GM23248 (cell line): ENCODE data around the gene INTS1. TPM values are rescaled to one million over a fixed set of nuclear protein-coding genes. Genes with fewer than 3 reads are reported as not detected.

Experiments used
- DNase-seq: peaks from one replicate; pipeline ENCODE4 v3.0.0-alpha.2; 2015
- H2AFZ ChIP-seq: fragments of 200-600 bp; sonication (generic); 2 replicates; pipeline ENCODE4 v1.6.1; 2016; ENCODE audit warnings: antibody characterized with exemption
- H3F3A ChIP-seq: fragments of 200-600 bp; sonication (generic); 2 replicates; pipeline ENCODE4 v1.6.1; 2016; ENCODE audit warnings: mild to moderate bottlenecking, antibody characterized with exemption, mixed run types; ENCODE audit not compliant: insufficient read depth
- H3K27ac ChIP-seq: fragments of 200-600 bp; sonication (generic); 2 replicates; pipeline ENCODE4 v1.5.1; 2016; ENCODE audit warnings: mild to moderate bottlenecking
- H3K27me3 ChIP-seq: fragments of 200-600 bp; sonication (generic); replicated peaks from 2 replicates; pipeline ENCODE4 v1.6.1; 2016; ENCODE audit warnings: mild to moderate bottlenecking; ENCODE audit not compliant: insufficient read depth
- H3K36me3 ChIP-seq: fragments of 200-600 bp; sonication (generic); 2 replicates; pipeline ENCODE4 v1.6.1; 2016; ENCODE audit warnings: low read depth, mild to moderate bottlenecking
- H3K4me1 ChIP-seq: fragments of 200-600 bp; sonication (generic); 2 replicates; pipeline ENCODE4 v1.6.1; 2016; ENCODE audit warnings: mild to moderate bottlenecking; ENCODE audit not compliant: insufficient read depth
- H3K4me2 ChIP-seq: fragments of 200-600 bp; sonication (generic); one replicate; pipeline ENCODE4 v1.6.1; 2016; ENCODE audit warnings: mild to moderate bottlenecking; ENCODE audit not compliant: unreplicated experiment
- H3K4me3 ChIP-seq: fragments of 200-600 bp; sonication (generic); 2 replicates; pipeline ENCODE4 v1.5.1; 2016; ENCODE audit warnings: mild to moderate bottlenecking
- H3K79me2 ChIP-seq: fragments of 200-600 bp; sonication (generic); 2 replicates; pipeline ENCODE4 v1.6.1; 2016; ENCODE audit warnings: mild to moderate bottlenecking; ENCODE audit not compliant: insufficient read depth
- H3K9ac ChIP-seq: fragments of 200-600 bp; sonication (generic); 2 replicates; pipeline ENCODE4 v1.6.1; 2016; ENCODE audit warnings: mild to moderate bottlenecking
- H3K9me2 ChIP-seq: fragments of 200-600 bp; sonication (generic); 2 replicates; pipeline ENCODE4 v1.6.1; 2016; ENCODE audit warnings: mixed run types, mild to moderate bottlenecking, moderate library complexity; ENCODE audit not compliant: insufficient read depth
- H3K9me3 ChIP-seq: fragments of 200-600 bp; sonication (generic); one replicate; pipeline ENCODE4 v1.6.1; 2017; ENCODE audit warnings: low read depth
- H4K20me1 ChIP-seq: fragments of 200-600 bp; sonication (generic); 2 replicates; pipeline ENCODE4 v1.6.0; 2016; ENCODE audit not compliant: insufficient read depth
- EZH2 ChIP-seq: fragments of 200-600 bp; sonication (generic); IDR thresholded peaks from 2 replicates; pipeline ENCODE4 v1.6.1; 2018; ENCODE audit warnings: antibody characterized with exemption, mild to moderate bottlenecking; ENCODE audit not compliant: insufficient read depth, poor library complexity, severe bottlenecking
- EZH2phosphoT487 ChIP-seq: fragments of 200-600 bp; sonication (generic); IDR thresholded peaks from 2 replicates; pipeline ENCODE4 v1.6.1; 2018; ENCODE audit warnings: antibody characterized with exemption, moderate library complexity, mild to moderate bottlenecking, low read depth; ENCODE audit not compliant: insufficient read depth
- WGBS, 2 experiments: methylation state at CpG; one replicate each; pipeline ENCODE4 v1.1.6; 2015 to 2017; ENCODE audit warnings: low lambda C conversion rate in 2 of 2, low coverage in 1 of 2; ENCODE audit errors: missing lambda C conversion rate in 2 of 2; 5-methylcytosine and 5-hydroxymethylcytosine counted together
- in situ Hi-C: fragments of 300-500 bp; cut with MboI; formaldehyde crosslinking; loops from 2 replicates; pipeline ENCODE4 v1.15.0; 2020
- polyA plus RNA-seq: library from polyadenylated mRNA; unstranded; fragments of >200 nt; fragmentation: Nextera tagmentation; extraction: Ambion mirVana; gene quantifications from 2 replicates; pipeline ENCODE4 v1.2.1, GENCODE V29; 2016
- total RNA-seq: library from RNA; depleted of rRNA; stranded (reverse); fragments of >200 nt; shearing (Covaris generic); gene quantifications from 2 replicates; pipeline ENCODE4 v1.2.3, GENCODE V29; 2014

INTS1 gene
- total and polyA plus RNA-seq, 2 experiments from 2014 or later = 25.4 to 44.7 TPM

- H3K27ac ChIP-seq = no peak overlapping the region
- H3K36me3 ChIP-seq = no peaks in the 10 kb centered on the region
- in situ Hi-C loops = no loop called here
- no peak overlapping the region for H2AFZ ChIP-seq
- no peak overlapping the region for H3K4me3 ChIP-seq
- H4K20me1 ChIP-seq = no peaks in the 10 kb centered on the region
- H3K4me1 ChIP-seq = peaks cover 9% of the 10 kb centered on the region; the same call in 1 of the 2 replicates
- H3K9me3 ChIP-seq = no peaks in the 10 kb centered on the region
- peaks cover 17% of the 10 kb centered on the region for H3F3A ChIP-seq
- peak; percentile 55 for DNase-seq
- no peaks in the 10 kb centered on the region for H3K79me2 ChIP-seq
- no peak for TF ChIP-seq EZH2
- TF ChIP-seq EZH2phosphoT487 = no peak
- H3K4me2 ChIP-seq = no peak overlapping the region
- H3K9ac ChIP-seq = no peak overlapping the region
- no peaks in the 10 kb centered on the region for H3K9me2 ChIP-seq
- 18% methylated on average over 17 of the region's 17 CpGs for WGBS, 2 experiments
- no peaks in the 10 kb centered on the region for H3K27me3 ChIP-seq
These were observed 37.5 kb downstream of the INTS1 start for GRCh38 chr7:1466524-1467271.

GRCh38 chr7:1464694-1465093 lies 39.5 kb downstream of the INTS1 start:
- no peak for DNase-seq
- in situ Hi-C loops = no loop called here
- TF ChIP-seq EZH2phosphoT487 (no peak), EZH2 (no peak)
- Histone ChIP-seq H3K4me1 (peaks cover 13% of the 10 kb centered on the region), H3K36me3 (no peaks in the 10 kb centered on the region), H3K27ac (no peak overlapping the region), H2AFZ (no peak overlapping the region), H3K4me3 (no peak overlapping the region), H3K4me2 (no peak overlapping the region), H3K9me3 (no peaks in the 10 kb centered on the region), H4K20me1 (no peaks in the 10 kb centered on the region), H3K79me2 (no peaks in the 10 kb centered on the region), H3K9me2 (no peaks in the 10 kb centered on the region), H3K9ac (no peak overlapping the region), H3F3A (peaks cover 17% of the 10 kb centered on the region), H3K27me3 (no peaks in the 10 kb centered on the region)
- WGBS, 2 experiments = 76 to 85% methylated on average over 12 of the region's 12 CpGs

- DNase-seq = peak; percentile 39
- H3K36me3 ChIP-seq = no peaks in the 10 kb centered on the region
- H4K20me1 ChIP-seq = no peaks in the 10 kb centered on the region
- in situ Hi-C loops = no loop called here
- no peak overlapping the region for H3K27ac ChIP-seq
- no peak overlapping the region for H3K4me3 ChIP-seq
- 57 to 68% methylated on average over 14 to 18 of the region's 18 CpGs for WGBS, 2 experiments
- H3K4me2 ChIP-seq = no peak overlapping the region
- no peaks in the 10 kb centered on the region for H3K9me2 ChIP-seq
- no peaks in the 10 kb centered on the region for H3K9me3 ChIP-seq
- no peaks in the 10 kb centered on the region for H3K27me3 ChIP-seq
- peaks cover 13% of the 10 kb centered on the region for H3K4me1 ChIP-seq
- H2AFZ ChIP-seq = no peak overlapping the region
- TF ChIP-seq EZH2phosphoT487 (no peak), EZH2 (no peak)
- no peaks in the 10 kb centered on the region for H3K79me2 ChIP-seq
- peaks cover 17% of the 10 kb centered on the region for H3F3A ChIP-seq
- H3K9ac ChIP-seq = no peak overlapping the region
These were observed 40.4 kb downstream of the INTS1 start for GRCh38 chr7:1463676-1464223.

- Histone ChIP-seq H3K36me3 (no peaks in the 10 kb centered on the region), H3K4me2 (no peak overlapping the region), H3K4me1 (peaks cover 21% of the 10 kb centered on the region), H3K9me3 (no peaks in the 10 kb centered on the region), H3F3A (peaks cover 17% of the 10 kb centered on the region), H2AFZ (no peak overlapping the region), H3K4me3 (no peak overlapping the region), H3K27me3 (no peaks in the 10 kb centered on the region), H3K79me2 (peaks cover 19% of the 10 kb centered on the region), H3K27ac (no peak overlapping the region), H3K9ac (no peak overlapping the region), H4K20me1 (no peaks in the 10 kb centered on the region), H3K9me2 (no peaks in the 10 kb centered on the region)
- DNase-seq = no peak
- no peak for TF ChIP-seq EZH2phosphoT487
- TF ChIP-seq EZH2 = no peak
- 85 to 87% methylated on average over 13 to 18 of the region's 18 CpGs for whole genome bisulfite sequencing, 2 experiments
- in situ Hi-C loops = no loop called here
These were observed 42.4 kb downstream of the INTS1 start for GRCh38 chr7:1461646-1462375.
